UCSD-AML1 (cell line): ENCODE data around the gene CD63.
"Not testable (repeated sequence)": the region's sequence is repeated elsewhere in the genome, so short reads cannot be mapped to it uniquely, and the experiment has no call there.

Source experiments
- DNase-seq: peaks from one replicate; lab custom pipeline; 2025; ENCODE audit not compliant: unreplicated experiment; lab: John Stamatoyannopoulos, UW

Gene CD63, protein sequence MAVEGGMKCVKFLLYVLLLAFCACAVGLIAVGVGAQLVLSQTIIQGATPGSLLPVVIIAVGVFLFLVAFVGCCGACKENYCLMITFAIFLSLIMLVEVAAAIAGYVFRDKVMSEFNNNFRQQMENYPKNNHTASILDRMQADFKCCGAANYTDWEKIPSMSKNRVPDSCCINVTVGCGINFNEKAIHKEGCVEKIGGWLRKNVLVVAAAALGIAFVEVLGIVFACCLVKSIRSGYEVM

DNA sequence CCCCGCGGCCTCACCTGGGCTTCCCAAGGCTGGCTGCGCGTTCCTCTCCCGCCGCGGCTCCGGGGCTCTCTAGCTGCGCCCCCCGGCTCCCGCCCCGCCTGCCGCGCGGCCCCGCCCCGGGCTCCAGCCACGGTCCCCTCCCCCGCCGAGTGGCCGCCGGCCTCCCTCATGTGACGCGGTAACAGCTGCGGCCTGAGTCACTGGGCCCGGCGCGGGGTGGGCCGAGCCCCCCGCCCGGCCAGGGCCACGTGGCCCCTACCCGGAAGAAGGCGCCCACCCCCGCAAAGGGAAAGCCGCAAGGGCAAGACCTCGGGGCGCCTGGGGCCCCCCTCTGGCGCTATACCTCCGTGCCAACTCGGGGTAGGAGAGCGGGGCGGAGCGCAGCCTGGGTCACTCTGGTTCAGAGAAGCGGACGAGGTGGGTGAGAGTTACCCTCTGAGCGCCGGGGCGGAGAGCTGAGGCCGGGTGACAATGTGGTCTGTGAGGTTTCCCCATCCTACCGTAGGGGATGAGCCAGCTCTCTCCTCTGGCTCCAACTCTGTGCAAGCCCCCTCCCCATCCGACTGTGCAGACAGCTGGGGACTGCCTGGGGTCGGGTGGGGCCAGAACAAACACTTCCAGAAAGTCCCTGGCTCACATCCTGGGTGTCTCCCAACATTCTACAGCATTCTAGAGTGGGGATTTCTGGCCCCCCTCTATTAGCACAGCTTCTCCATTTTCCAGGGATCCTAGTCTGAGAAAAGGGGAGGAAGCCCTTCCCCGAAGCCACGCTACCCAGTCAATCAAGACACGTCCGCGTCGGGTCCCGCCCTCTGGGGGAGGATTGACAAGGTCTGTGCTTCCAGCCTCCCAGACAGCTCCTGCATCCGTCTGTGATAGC lies at the start of gene CD63:
TSS of gene CD63 (minus strand) at position 71 of the 880 bp plus-strand sequence. CDS start 668 bp downstream, outside the sequence.
- peak; percentile 88 for DNase-seq

GRCh38 chr12:55777856-55778255 lies 49.0 kb upstream of the CD63 start:
- DNase-seq = no peak

GRCh38 chr12:55771736-55772135 lies 42.9 kb upstream of the CD63 start:
- no peak for DNase-seq

DNA sequence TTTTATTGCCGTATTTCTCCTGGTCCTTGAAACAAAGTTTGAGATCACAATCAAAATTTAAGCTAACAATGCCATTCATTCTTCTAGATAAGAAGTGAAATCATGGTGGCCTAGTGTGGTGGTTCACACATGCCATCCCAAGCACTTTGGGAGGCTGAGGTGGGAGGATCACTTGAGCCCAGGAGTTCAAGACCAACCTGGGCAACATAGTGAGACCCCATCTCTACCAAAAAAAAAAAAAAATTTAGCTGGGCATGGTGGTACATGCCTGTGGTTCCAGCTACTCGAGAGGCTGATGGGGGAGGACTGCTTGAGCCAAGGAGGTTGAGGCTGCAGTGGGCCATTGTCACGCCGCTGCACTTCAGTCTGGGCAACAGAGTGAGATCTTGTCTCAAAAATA lies 38.3 kb upstream of the CD63 start:
- DNase-seq = no peak

- DNase-seq = no peak
Measured at GRCh38 chr12:55765736-55766290, 37.0 kb upstream of the CD63 start.

DNA sequence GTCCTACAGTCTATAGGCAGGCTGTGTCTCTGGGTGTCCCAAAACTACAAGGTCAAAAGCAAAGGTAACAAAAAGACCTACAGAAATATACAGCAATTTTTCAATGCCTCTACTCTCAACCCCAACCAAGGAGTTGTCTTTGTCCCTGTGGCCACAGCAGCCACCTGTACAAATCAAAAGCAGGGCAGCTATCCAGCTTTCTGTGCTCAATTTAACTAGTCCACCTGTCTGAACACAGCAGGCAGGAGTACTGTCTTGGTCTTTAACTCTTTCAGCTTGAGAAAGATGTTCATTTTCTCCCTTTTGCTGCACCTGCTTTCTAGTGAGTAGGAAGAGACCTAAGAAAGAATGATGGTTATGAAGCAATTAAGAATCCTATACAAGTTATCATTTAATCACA lies 33.8 kb upstream of the CD63 start:
- no peak for DNase-seq

- no peak for DNase-seq
Measured at GRCh38 chr12:55760663-55761062, 31.9 kb upstream of the CD63 start.

- DNase-seq = not testable (repeated sequence)
Measured at GRCh38 chr12:55758575-55758974, 29.8 kb upstream of the CD63 start.

GRCh38 chr12:55757701-55758100 lies 28.9 kb upstream of the CD63 start:
- no peak for DNase-seq

DNA sequence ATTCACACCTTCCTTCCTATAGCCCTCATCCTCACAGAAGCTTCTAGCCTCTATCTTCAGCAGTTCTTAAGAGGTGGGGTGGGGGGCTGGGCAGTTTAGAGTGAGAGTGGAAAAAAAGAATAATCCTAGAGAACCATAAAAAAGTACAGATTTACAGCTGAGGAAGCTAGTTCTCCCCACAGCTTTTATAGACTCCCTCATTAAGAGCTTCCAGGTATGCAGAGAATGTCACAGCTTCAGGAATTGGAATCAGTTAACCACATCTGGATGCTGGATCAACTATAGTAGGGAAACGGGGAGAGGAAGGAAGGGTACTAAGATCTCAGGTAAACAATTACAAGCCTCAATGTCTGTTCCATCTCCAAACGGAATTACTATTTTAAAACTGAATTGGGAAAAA lies 26.4 kb upstream of the CD63 start:
- no peak for DNase-seq

DNA sequence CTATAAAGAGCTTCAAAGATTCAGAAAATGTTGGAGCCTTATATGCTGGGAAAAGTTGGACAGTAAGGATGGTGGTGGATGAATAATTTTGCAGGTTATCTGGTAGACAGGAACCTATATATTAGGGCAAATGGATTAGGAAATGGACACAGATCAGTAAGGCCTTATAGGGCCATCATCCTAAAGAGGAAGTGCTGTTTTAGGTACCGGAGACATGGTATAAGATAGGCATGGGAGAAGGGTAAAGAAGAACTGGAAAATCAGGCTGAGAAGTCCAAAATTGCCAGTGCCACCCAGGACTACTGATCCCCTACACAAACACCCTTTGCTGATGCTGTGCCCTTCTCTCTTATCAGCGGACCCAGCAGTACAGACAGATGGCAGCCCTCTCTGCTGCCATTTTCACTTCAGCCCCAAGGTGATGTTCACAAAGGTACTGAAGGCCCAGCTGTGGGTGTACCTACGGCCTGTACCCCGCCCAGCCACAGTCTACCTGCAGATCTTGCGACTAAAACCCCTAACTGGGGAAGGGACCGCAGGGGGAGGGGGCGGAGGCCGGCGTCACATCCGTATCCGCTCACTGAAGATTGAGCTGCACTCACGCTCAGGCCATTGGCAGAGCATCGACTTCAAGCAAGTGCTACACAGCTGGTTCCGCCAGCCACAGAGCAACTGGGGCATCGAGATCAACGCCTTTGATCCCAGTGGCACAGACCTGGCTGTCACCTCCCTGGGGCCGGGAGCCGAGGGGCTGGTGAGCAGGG lies 19.6 kb upstream of the CD63 start:
- no peak for DNase-seq

DNA sequence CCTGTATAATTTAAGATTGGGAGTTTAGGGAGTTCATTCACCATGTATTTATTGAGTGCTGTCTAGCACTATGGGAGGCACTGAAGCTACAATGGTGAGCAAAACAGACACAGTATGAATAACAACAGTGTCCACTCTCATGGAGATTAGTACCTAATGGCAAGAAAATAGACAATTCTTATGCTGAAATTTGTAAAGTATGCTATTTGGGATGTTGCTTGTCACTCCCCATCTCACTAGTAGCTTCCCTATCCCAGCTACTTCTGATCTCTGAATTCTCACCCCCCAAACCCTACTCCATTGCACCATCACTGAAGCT lies 18.1 kb upstream of the CD63 start:
- no peak for DNase-seq

DNA sequence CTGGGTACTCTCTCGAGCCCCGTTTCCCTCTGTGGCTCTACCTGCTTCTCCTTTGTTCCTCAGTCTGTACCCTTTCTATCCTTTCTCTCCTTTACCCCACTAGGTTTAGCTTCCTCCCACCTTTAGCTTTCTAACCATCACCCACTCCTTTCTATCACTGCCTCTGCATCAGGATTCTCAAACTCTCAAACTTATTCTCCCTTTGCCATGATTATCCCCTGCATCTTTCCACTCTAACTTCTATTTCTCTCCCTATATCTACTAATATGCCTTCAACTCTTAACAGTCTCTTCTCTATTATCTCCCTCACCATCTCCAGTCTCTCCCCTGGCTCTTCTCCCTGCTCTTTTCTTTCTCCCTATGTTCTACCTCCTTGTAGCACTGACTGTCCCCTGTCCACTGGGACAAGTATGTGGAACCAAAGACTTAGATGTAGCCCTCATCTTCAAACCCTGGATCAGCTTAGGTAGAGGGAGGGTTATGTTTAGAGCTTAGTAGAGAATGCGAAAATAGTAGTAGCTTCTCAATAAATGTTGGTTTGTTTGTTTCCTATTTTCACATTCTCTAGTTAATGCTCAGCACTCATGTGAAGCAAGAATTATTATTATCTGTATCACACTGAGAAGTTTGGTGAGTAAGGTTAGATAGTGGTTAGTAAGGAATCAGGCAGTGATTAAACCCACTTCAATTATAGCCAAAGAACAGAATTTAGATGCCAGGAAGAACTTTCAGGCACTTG lies 17.5 kb upstream of the CD63 start:
- DNase-seq = no peak

GRCh38 chr12:55745361-55746173 lies 16.8 kb upstream of the CD63 start:
- DNase-seq = peak; percentile 30

DNA sequence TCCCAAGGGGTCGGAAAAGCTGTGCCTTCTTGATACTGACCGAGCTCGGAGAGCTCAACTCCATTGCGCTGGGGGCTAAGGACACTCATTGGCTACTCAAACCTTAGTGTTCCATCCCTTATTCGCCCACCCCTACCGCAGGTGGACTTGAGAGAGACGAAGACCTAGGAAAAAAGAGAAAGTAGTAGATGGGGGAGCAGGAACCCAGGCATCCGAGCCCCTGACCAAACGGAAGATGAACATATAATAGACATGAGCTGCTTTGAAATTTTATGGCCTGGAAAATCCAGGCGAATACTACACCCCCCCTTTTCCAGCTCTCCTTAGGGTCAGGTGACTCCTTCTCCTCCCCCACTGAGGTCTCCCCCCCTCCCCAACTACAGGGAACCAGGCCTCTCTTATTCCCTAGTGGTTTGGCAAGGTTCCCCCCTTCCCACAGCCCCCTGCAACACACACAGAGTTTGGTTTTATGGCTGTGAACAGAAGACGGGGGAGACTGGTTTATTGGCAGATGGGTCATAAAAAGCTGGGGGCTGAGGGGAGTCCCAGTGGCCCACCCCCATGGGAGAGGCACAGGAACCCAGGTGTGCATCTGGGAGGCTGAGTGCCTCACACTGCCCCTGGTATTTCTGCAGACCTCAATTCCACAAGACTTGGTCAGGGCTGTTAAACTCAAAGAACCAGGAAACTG lies 15.7 kb upstream of the CD63 start:
- DNase-seq = no peak

GRCh38 chr12:55743406-55744339 lies 14.9 kb upstream of the CD63 start:
- DNase-seq = peak; percentile 68

DNA sequence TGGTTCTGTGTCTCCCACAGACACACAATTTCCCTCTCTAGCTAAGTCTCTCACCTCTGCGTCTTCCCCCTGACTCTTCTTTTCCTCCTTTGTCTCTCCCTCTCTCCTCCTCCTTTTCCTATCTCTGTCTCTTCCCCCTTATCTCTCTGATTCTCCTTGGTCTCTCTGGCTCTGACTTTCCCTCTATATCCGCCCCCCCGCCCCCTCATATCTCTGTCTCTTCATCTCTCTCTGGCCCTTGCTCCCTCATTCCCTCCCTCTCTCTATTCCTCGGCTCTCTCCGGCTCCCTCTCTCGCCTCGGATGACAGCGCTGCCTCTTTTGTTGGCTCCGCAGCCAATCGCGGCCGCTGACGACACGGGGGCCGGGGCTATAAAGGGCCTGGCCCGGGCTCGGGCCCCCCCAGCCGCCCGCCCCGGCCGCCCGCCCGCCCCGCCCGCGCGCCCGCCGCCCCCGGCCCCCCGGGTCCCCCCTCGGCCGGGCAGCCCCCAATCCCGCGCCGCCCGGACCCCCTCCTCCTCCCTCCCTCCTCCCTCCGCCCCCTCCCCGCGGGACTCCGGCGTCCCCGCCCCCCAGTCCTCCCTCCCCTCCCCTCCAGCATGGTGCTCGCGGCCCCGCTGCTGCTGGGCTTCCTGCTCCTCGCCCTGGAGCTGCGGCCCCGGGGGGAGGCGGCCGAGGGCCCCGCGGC lies 14.1 kb upstream of the CD63 start, which contains the start of gene GDF11:
TSS of gene GDF11 (plus strand) at position 404 of the 687 bp plus-strand sequence. CDS start at position 599, 195 bp downstream.
- peak; percentile 76 for DNase-seq
